ENCODE measurements around the gene KLF13.

Gene KLF13

DNA sequence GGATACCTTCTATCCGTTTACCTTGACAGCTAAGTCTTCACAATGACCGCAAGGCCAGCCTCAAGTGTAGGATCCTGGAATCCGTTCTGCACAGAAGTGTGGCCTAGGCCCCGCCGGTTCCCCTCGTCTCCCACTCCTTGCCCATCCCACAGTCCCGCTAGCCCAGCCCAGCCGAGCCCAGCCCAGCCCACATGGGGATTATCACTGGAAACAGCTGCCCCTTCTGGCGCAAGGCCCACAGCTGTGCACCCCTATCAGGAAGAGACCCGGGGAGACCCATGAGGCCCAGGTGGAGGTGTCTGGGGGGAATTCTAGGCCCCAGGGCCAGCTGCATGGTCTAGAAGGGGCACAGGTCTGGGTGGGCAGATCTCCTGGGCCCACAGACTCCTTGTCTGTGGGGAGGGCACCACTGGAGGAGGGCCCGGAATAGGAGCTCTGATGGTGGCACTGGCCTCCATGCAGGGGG, 27.9 kb upstream of the KLF13 start:
- no peak for FAIRE-seq

DNA sequence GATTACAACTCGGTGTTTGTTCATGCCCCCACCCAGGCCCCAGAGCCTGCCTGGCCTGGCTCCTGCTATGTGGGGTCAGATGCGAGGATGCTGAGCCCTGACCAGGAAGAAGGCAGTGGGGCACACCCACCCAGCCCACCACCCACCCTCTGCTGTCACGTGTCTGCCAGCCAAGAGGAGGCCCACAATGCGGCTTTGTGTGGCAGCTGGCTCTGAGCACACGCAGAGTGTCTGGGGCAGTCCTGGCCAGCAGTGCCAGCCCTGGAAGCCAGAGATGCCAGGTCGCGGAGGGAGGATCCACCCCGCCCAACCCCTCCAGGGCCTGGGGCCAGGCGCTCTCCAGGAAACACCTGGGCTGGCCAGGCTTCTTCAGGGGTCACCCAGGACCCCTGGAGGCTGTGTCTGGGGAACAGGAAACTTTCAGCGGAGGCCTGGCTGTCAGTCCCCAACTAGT, 26.4 kb upstream of the KLF13 start:
- FAIRE-seq: no peak
- no peak for DNase-seq (ENCODE audit: insufficient read length, low spot score)

More for the DNA sequence above, 27.9 kb upstream of the KLF13 start:
- no peak for DNase-seq (ENCODE audit: insufficient read length, low spot score)

DNA sequence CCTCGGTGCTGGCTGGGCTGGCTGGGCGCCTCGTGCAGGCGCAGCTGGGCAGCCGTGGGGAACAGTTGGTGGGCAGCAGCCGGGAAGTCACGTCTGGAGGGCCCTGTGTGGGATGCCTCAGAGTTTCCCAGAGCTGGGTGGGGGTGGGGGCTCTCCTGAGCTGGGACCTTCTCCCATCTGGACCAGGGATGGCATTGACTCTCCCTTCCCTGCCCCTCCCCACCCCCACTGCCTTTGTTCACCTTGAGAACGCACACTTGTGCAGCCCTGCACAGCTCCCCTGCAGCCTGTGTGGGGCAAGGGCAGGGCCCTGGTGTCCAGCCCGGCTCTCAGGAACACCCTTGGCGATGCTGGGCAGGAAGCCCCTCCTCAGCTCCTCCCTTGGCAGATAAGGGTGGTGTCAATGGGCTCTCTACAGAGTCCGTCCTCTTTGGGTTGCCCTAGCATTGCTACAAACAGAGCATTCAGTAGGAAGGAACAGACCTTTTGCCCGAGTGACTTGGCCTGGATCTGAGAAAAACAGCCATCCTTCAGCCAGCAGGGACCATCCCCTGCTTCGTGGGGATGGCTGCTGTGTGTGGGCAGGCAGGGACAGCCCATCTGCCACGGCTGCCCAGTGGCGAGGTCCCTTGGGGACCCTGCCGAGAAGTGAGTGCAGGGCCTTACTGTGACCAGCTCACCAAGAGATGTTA, 25.5 kb upstream of the KLF13 start:
- FAIRE-seq (no peak), DNase-seq (ENCODE audit: insufficient read length, low spot score) (no peak)

DNA sequence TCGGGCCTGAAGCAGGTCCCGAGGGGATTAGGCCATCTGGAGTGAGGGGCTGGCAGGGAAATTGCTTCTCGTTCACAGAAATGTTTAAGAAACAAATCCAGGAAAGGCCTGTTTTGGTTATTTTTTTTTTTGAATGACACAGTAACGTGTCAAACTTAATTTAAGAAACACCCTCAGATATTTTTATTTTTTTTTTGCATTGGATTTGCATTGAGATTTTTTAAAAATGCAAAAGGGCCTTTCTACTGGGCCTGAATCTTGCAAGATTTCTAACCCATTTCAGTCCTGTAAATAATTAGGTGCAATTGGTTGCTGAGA, 25.0 kb upstream of the KLF13 start:
- FAIRE-seq (no peak), DNase-seq (ENCODE audit: insufficient read length, low spot score) (no peak)

DNA sequence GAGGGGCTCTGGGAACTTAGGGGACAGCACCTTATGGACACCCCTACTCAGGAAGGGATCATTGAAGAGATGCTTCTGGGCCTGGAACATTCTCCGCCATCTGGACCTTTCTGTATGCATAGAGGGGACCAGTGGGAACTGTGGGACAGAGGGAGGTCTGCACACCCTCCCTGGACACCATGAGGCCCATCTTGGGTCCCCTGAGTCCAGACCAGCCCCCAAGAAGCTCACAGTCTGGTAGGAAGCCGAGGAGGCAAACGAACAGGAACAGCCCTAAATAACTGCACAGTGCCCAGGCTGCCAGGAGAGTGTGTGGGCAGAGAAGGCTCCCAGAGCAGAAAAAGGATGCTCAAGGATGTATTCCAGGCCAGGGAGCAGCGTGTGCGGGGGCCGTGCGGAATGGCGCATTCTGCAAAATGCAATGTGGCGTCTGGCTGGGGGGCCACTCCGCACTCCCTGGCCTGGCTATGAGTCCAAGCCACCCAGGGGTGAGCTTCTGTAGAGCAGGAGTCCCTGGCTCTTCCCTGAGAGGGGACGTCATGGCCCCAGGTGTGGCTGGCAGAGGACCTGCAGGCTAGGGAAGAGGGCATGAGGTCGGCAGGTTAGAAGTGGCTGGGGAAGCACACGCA, 24.5 kb upstream of the KLF13 start:
- FAIRE-seq (peak; percentile 70), DNase-seq (ENCODE audit: insufficient read length, low spot score) (no peak)

DNA sequence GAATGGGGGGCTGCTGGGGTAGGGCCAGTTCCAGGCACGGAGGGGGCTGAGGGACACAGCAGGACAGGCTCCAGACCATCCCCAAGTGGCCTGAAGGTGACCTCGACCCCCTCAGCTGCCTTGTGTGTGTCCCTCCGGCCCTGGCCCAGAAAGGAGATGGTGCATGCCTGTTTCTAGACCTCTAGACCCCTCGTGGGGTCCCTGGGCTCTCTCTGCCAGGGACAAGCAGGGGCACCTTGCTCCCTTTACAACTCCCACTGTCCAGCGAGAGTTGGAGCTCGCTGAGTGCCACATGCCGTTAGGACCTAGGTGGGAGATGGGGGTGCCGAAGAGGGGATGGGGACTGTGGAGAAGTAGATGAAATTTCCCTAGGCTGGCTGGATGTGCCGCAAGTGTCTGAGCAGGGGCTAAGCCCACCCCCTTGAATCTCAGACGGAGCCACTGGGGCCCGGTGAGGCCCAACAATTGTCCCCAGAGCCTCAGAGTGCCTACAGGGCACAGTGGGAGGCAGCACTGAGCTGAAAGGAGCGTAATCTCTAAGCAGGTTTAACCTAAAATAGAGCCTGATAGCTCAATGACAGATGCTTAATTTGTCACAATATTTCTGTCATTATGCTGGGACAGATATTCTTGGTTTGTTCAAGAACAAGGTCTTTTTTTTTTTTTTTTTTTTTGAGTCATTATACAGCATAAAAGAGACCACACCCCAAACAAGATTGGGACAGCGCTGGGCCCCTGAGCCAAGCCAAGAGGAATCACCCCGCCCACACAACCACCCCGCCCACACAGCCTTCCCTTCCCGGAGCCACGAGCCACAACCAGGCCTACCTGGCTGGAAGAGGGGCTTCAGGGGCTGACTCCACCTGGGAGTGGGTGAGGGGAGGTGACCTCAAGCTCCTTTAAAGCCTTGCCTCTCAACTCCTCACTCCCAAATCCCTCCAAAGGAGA, 23.6 kb upstream of the KLF13 start:
- FAIRE-seq (no peak), DNase-seq (ENCODE audit: insufficient read length, low spot score) (no peak)

DNA sequence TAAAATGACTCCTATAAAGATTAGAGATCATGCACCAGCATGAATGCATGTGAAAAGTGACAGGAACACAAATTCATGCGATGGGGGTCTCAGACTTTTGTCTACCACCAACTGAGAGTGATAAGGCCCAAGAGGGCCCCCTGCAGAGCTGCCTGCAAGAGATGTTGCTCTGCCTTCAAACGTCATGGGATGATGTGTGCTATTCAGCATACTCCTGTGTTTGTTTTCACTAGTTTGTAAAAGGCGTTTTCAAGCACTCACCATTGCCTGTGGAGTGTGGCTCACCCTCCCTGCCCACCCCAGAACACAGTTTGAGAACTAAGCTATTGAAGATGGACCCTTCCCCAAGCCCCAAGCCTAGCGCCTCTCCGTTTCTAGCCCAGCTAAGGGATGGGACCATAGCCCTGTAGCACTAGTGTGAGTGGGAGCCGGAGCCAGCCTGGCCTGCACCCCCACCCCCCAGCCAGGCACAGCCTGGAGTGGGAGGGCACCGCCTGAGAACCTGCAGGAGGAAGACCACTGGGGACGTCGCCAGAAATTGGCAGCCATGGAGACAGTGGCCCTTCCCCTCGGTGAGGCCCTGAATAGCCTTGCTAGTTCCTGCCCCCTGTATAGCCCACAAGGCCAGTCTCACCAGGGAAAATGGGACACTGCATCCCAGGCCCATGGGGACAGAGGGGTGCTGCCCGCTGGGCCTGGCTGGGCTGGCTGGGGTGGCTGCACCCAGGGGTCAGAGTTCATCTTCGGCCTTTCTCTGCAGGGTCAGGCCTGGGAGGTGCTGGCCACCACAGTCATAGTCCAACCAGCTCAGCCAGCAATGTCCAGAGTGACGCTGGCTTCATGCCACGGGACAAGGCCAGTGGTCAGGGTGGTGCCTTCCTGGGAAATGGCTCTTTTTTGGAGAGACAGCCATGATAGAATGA, 22.6 kb upstream of the KLF13 start:
- DNase-seq (ENCODE audit: insufficient read length, low spot score): no peak
- no peak for FAIRE-seq

DNA sequence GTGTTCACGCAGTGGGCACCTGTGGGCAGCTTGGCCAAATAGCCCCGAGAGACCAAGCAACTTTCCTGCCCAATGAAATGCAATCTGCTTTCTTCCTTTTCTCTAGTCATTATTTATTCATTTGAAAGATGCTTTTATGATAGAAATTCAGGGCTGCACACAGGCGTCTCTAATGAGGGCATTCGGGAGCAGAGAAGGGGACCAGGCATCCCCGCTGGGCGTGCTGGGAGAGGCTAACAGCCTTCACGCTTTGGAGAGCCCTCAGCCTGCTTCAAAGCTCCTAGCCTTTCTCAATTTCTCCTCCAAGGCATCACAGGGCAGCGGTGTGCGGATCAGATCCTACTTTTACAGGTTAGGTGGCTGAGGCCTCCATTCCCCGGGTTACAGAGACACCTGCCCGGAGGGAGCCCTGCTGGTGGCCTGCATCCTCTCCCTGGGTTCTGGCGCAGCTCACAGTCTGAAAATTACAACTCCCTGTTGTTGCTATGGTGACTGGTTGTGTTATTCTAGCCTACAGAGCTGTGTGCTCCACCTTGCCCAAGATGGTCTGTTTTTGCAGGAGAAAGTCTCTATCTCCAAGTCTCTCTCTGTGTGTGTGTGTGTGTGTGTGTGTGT, 21.8 kb upstream of the KLF13 start:
- no peak for DNase-seq (ENCODE audit: insufficient read length, low spot score)
- FAIRE-seq: no peak

DNA sequence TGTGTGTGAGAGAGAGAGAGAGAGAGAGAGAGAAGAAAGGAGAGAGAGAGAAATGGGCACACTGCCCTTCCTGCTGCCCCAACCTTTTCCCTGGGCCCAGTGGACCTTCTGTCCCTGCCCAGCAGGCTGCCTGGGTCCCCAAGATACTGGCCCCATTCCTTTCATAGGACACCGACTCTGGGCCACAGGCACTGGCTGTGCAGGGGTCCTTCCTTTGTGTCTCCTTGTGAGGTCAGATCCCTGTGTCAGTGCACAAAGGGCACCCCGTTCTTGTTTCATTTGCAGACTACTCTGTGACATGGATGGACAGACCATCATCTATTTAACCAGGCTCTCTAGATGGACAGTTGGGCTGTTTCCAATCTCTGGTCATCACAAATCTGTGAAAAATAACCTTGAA, 21.3 kb upstream of the KLF13 start:
- FAIRE-seq (no peak), DNase-seq (ENCODE audit: insufficient read length, low spot score) (no peak)

DNA sequence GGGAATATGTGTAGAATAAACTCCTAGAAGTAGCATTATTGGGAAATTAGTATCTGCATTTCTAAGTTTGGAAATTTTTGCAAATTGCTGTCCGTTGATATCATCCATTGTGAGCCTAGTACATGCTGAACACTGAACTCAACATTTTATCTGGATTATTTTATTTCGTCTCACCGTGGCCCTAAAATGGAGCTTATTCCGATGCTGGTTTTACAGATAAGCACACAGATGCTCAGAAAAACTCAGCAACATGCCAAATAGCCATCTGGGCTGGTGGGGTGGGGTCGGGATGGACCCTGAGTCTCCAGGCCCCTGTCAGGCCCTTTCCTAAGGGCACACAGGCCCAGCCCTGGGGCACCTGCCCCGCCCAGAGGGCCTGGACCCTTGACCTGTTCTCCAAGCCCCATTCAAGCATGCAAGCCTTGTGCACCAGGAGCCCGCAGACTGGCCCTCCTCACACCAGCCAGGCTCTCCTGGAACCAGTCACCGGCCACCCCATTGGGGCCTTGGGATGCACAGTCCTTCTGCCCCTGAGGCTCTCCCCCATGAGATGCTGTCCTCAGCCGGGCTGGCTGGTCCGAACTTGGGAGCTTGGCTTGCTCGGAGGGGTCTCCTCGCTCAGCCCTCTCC, 20.7 kb upstream of the KLF13 start:
- DNase-seq (ENCODE audit: insufficient read length, low spot score) (no peak), FAIRE-seq (no peak)

DNA sequence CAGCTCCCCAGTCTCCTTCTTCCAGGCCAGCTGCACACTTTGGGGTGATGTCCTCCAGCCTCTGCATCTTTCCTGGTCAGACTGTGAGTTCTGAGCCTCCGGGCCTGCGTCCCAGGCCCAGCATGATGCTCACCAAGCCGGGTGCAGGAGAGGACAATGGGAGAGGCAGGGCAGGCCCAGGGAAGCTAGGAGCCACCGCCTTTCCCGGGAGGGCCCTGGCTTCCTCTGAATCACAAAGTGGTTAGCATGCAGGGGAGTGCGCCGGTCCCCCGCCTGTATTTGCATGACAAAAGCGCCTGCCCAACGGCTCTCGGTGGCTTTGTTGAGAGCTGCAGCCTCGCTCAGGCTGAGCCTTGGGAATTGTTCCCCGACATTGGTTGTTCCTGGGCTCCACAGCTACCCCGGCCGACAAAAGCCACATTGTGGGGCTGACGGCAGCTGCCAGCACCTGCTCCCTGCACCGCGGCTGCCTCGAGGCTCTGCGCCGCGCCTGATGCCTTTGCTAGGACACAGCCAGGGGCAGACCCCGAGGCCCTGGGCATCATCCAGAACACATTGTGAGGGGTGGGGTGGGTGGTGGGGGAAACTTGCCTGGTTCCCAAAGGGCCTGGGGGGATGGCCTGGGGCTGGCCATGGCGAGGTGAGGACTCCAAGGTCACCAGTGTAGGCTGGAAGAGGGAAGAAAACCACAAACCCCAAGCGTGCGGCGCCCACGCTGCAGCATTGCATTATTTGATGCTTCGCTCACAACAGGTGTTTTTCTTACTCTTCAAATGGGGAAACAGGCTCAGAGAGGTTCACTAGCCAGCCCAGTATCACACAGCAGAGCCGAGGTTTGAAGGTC, 20.0 kb upstream of the KLF13 start:
- FAIRE-seq: no peak
- no peak for DNase-seq (ENCODE audit: insufficient read length, low spot score)

DNA sequence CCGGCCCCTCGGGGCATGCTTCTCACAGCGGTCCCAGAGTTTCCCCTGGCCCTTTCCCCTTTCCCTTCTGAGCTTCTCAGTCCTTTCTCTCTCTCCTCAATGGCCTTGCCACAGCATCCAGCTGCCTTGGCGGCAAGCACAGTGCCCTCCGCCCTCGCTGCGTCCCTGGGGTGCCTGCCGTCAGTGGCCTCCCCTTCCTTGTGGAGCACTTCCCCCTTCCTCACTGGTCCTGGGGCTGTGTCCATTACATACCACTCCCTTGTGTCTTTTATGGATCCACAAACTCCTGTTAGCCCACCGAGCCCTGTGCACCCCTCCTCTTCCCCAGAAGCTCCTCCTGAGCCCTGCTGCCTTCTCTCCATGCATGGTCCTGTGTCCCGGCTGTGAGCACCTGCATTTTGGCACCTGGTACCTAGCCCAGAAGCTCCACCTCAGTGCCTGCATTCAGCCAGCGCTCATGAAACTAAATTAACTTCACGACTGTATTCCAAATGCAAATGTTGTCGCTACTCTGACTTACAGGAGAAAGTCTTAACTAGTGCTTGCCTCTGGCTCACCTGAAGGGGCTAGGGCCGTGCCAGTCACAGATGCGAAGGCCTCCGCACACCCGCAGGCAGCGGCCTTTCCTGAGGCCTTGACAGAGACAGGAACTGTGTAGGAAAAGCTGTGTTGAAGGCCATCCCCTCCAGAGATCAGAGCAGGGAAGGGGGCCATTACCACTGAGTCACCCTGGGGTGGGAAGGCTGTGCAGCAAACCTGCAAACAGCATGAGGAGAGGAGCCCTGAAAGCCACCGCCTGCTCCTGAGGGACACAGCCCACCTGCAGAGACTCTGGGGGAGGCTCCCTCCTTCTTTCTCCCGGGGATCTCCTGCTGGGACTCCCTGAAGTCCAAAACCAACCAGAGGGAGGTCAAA, 19.1 kb upstream of the KLF13 start:
- FAIRE-seq (no peak), DNase-seq (ENCODE audit: insufficient read length, low spot score) (no peak)

DNA sequence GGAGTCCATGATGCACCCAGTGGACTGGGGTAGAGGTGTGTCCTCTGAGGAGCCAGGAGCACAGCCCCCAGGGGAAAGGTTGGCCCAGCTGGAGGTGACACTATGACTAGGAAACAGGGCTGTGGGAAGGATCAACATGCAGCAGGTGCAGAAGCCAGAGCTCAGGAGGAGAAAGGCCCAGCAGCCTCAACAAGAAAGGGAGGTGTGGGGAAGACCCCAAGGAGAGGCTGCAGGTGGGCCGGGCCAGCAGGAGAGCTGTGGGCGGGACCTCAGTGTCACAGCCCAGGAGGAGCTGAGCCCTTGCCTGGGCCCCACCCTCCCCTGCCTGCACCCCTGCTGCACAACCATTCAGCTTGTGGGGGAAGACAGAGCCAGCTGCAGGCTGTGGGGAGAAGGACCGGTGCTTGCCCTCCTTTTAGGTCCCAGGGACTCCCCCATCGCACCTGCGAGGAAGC, 18.4 kb upstream of the KLF13 start:
- DNase-seq (ENCODE audit: insufficient read length, low spot score) (no peak), FAIRE-seq (no peak)

DNA sequence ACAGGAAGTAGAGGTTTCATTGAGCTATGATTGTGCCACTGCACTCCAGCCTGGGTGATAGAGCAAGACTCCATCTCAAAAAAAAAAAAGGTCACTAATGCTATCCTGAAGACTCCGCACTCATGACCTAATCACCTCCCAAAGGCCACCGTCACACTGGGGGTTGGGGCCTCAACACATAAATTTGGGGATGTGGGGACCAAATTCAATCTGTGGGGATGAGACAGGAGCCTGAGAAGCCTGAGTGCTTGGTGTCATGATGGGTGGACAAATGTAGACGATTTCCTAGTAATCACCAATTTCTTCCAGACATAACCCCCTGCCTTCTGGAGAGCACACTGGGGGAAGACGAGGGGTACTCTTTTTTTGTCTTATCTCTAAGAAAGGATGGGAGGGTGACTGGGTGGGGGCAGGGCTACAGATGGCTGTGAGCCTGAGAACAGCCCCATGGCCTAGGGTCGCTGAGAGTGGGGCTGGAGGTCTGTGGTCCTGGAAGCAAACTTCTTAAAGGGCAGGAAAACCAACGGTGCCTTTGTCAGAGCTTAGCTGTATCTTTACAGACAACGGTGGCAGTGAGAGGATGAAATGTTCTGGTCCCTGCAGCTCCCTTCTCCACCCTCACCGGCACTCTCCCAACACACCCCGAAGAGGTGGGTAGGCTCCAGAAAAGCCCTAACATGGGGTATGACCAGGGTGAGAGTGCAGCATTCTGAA, 16.6 kb upstream of the KLF13 start:
- no peak for DNase-seq (ENCODE audit: insufficient read length, low spot score)

DNA sequence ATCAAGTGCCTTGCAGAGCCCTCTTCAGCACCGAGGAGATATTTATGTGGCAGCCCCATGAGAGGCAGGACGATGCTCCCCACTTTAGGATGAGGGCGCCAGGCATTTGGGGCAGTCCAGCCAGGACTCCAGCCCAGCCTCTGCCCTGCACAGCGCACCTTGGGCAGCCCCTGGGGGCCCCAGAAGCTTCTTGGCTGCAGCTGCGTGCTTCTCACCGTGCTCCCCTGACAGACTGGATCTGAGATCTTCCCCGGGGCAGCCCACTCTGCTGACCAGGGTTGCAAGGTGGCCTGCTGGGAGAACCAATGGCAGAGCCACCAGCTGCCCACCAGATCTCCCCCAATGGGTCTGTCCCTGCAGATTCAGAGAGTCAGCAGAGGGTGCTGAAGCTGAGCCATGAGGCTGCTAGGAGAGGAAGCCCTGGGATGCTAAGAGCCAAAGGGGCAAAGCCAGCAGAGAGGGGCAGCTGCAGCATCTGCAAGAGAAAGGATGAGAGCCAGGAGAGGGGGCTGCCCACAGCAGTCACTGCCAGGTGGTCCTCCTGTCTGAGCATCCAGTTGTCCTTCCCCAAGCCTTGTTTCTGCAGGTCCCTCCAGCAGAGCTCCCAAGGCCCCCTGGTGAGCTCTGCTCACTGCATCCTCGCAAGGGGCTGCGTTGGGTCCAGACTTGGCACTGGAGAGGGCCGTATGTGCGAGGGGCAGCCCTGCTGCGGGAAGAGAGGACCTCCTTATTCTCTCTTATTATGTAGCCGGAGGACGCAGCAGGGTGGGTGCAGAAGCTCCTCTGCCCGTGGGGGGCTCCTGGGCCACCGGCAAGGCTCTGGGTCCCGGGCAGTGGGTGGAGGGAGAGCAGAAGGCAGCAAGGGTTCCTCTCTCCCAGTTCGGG, 14.7 kb upstream of the KLF13 start:
- FAIRE-seq (no peak), DNase-seq (ENCODE audit: insufficient read length, low spot score) (no peak)

More for the DNA sequence above, 16.6 kb upstream of the KLF13 start:
- no peak for FAIRE-seq

DNA sequence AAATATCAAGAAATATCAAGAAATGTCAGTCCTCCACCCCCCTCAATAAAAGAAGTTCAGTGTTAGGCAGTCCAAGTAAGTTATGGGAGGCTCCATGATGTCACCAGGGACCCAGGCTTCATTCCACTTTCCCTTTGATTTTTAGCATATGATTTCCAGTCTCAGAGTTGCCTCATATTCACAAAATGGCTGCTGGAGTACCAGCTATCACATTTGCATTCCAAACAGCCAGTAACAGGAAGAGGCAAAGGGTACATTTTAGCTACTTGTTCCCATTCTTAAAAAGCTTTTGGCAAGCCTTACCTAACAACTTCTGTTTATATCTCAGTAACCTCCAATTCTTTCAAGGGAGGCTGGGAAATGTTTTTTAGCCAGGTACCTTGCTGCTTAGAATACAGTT, 13.4 kb upstream of the KLF13 start:
- FAIRE-seq (no peak), DNase-seq (ENCODE audit: insufficient read length, low spot score) (no peak)

Measured in GM19239 (cell line).